Activated CD8-positive, alpha-beta memory T cell treated with anti-CD3 and anti-CD28 coated beads, Interleukin-2, amount 50 U/mL, for 4 hours (primary cell): ENCODE measurements around the gene PCK1.
"Not testable (repeated sequence)": the region's sequence is repeated elsewhere in the genome, so short reads cannot be mapped to it uniquely, and the experiment has no call there.

ENCODE experiments used
- DNase-seq: peaks from one replicate; pipeline ENCODE4 v3.0.0-alpha.2; 2020

The PCK1 gene

GRCh38 chr20:57560554-57561355, at the start of gene PCK1:
TSS of gene PCK1 (plus strand) at chr20:57561110. CDS start at chr20:57561412, 302 bp downstream.
- no peak for DNase-seq

- DNase-seq = not testable (repeated sequence)
Measured at GRCh38 chr20:57511709-57512108, 49.2 kb upstream of the PCK1 start.

- DNase-seq = no peak
Measured at GRCh38 chr20:57512432-57512831, 48.5 kb upstream of the PCK1 start.

GRCh38 chr20:57513199-57513598, 47.7 kb upstream of the PCK1 start:
- no peak for DNase-seq

- no peak for DNase-seq
Measured at GRCh38 chr20:57514273-57514751, 46.6 kb upstream of the PCK1 start.

GRCh38 chr20:57517904-57518303, 43.0 kb upstream of the PCK1 start:
- no peak for DNase-seq

- DNase-seq = no peak
Measured at GRCh38 chr20:57522380-57523140, 38.4 kb upstream of the PCK1 start.

- no peak for DNase-seq
Measured at GRCh38 chr20:57523782-57524181, 37.1 kb upstream of the PCK1 start.

- DNase-seq = no peak
Measured at GRCh38 chr20:57524511-57525176, 36.3 kb upstream of the PCK1 start, which contains the start of gene CTCFL. TSS of gene CTCFL (minus strand) at chr20:57525140. CDS start at chr20:57524205, 935 bp downstream.

- no peak for DNase-seq
Measured at GRCh38 chr20:57525328-57526086, 35.4 kb upstream of the PCK1 start.

- DNase-seq = no peak
Measured at GRCh38 chr20:57526087-57526884, 34.6 kb upstream of the PCK1 start.

GRCh38 chr20:57526885-57527460, 33.9 kb upstream of the PCK1 start:
- no peak for DNase-seq

- DNase-seq = no peak
Measured at GRCh38 chr20:57527728-57528127, 33.2 kb upstream of the PCK1 start.

- no peak for DNase-seq
Measured at GRCh38 chr20:57528148-57528547, 32.8 kb upstream of the PCK1 start.

- DNase-seq = no peak
Measured at GRCh38 chr20:57529160-57529585, 31.7 kb upstream of the PCK1 start.

GRCh38 chr20:57529810-57530209, 31.1 kb upstream of the PCK1 start:
- DNase-seq = no peak

GRCh38 chr20:57530327-57530981, 30.5 kb upstream of the PCK1 start:
- DNase-seq = no peak

- DNase-seq = no peak
Measured at GRCh38 chr20:57532104-57532503, 28.8 kb upstream of the PCK1 start.

- DNase-seq = no peak
Measured at GRCh38 chr20:57535297-57535696, 25.6 kb upstream of the PCK1 start.

- no peak for DNase-seq
Measured at GRCh38 chr20:57536120-57536708, 24.7 kb upstream of the PCK1 start.
